HG03565 (cell line): ENCODE data around the gene DOCK3.
"Not testable (repeated sequence)": the region's sequence is repeated elsewhere in the genome, so short reads cannot be mapped to it uniquely, and the experiment has no call there.

Source experiments
- ATAC-seq: cut with Tn5 transposase; IDR thresholded peaks from one replicate; pipeline ENCODE4 v1.9.1; 2021; ENCODE audit warnings: mild to moderate bottlenecking, moderate library complexity; ENCODE audit not compliant: unreplicated experiment

Gene DOCK3

DNA sequence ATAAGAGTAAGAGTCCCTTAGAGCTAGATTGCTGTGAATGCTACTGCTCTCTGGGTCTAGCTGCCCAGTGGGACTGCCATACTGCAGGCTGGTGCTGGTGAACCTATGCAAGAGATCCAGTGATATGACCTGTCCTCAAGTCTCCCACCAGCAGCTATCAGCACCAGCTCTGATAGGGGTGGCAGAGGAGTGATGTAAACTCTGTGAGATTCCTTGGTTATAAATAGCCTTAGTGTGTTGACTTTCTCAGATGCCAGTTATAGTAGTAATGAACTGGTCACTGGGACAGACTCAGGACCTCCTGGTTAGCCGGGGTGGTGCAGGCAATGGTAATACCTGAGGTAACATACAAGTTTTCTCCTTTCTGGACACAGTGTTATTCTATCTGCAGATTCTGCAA lies 515.5 kb downstream of the DOCK3 start:
- no peak for ATAC-seq

DNA sequence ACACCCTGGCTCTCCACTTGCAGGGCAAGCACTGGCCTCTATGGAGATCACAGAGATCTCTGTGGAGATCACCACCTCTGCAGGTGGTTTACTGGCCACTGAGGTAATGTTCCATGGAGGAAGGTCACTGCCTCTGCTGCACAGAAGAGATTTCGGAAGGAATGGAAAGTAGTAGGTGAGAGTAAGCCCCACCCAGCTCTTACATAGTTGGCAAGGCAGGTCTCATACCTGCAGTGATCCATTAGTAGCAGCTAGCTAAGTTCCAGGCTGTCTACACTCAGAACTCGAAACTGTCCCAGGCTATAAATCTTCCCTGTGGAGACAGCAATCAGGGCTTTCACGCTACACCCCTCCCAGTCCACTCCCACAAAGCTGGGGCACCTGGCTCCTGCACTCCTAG lies 516.1 kb downstream of the DOCK3 start:
- no peak for ATAC-seq

GRCh38 chr3:51191768-51192167 lies 517.0 kb downstream of the DOCK3 start:
- ATAC-seq: no peak

- no peak for ATAC-seq
These were observed 523.8 kb downstream of the DOCK3 start for GRCh38 chr3:51198477-51198876.

GRCh38 chr3:51199296-51199695 lies 524.6 kb downstream of the DOCK3 start:
- not testable (repeated sequence) for ATAC-seq

- no peak for ATAC-seq
These were observed 541.6 kb downstream of the DOCK3 start for GRCh38 chr3:51216291-51216690.

- ATAC-seq: no peak
These were observed 547.2 kb downstream of the DOCK3 start for GRCh38 chr3:51221959-51222358.

GRCh38 chr3:51224283-51224682 lies 549.6 kb downstream of the DOCK3 start:
- ATAC-seq: no peak

DNA sequence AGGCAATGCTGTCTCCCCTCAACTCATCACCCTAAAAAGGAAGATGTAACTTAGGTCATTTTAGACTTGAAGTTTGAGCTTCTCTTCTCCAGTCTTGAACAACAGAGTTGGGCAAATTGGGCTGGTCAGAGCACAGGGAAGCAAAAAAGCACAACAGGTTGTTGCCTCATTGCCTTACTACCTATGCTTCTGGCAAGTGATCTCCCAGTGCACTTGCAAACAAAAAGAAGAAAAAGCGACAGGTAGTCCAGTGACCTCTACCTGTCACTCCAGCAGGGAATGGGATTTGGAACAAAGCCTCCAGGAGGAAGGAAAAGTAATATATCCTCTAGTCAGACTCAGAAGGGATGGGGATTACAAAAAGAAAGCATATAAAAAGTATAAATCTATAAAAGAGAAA lies 550.1 kb downstream of the DOCK3 start:
- ATAC-seq: no peak

DNA sequence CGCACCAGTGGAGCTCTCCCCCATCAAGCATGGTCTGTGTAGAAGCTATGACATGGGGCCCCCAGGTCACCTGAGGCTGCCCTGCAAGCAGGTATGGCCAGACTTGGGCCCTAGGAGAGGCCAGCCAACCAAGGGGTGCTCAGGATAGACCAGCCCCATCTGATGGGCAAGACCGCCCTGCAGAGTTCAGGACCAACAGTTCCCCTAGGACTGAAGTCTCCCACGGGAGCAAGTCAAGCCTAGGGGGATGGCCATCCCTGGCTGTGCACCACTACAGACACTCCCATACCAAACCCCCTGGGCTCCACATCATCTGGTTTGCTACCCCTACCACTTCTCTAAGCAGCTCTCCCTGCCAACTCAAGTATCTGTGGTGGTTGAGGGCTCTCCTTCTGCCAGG lies 568.2 kb downstream of the DOCK3 start:
- no peak for ATAC-seq

DNA sequence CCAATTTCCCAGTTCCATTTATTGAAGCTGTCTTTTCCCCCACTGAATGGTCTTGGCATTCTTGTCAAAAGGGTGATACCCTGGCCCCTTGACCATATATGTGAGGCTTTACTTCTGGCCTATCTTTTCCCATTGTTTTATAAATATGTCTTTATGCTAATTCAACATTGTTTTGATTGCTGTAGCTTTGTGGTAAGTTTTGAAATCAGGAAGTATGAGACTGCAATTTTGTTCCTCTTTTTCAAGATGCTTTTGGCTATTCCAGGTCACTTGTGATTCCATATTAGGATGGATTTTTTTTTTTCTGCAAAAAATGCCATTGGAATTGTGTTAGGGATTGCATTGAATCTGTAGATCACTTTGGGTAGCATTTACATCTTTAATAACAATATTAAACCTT lies 569.2 kb downstream of the DOCK3 start:
- ATAC-seq: no peak

GRCh38 chr3:51245867-51246266 lies 571.1 kb downstream of the DOCK3 start:
- ATAC-seq: no peak

- no peak for ATAC-seq
These were observed 583.1 kb downstream of the DOCK3 start for GRCh38 chr3:51257870-51258269.

DNA sequence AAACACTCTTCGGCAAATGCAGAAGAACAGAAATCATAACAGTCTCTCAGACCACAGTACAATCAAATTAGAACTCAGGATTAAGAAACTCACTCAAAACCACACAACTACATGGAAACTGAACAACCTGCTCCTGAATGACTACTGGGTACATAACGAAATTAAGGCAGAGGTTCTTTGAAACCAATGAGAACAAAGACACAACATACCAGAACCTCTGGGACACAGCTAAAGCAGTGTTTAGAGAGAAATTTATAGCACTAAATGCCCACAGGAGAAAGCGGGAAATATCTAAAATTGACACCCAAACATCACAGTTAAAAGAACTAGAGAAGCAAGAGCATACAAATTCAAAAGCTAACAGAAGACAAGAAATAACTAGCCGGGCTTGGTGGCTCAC lies 589.4 kb downstream of the DOCK3 start:
- ATAC-seq: not testable (repeated sequence)

- ATAC-seq: no peak
These were observed 593.4 kb downstream of the DOCK3 start for GRCh38 chr3:51268132-51268531.

DNA sequence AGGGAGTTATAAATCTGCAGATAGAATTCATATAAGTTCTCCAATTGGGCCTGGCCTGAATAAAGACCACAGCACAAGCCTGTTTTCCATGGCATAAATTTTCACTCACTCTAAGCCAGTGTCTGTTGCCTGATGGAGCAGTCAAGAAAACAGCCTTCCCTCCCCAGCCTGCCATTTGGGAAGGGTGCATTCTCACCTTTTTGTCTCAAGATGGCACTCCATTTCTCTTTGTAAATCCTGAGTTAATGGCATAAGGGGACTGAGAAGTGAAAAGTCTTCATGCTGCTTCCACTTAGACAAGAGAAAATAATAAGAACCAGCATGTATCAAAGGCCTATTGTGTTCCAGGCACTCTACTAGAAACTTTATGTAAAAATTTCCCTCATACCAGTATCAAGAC lies 594.7 kb downstream of the DOCK3 start:
- ATAC-seq: no peak

DNA sequence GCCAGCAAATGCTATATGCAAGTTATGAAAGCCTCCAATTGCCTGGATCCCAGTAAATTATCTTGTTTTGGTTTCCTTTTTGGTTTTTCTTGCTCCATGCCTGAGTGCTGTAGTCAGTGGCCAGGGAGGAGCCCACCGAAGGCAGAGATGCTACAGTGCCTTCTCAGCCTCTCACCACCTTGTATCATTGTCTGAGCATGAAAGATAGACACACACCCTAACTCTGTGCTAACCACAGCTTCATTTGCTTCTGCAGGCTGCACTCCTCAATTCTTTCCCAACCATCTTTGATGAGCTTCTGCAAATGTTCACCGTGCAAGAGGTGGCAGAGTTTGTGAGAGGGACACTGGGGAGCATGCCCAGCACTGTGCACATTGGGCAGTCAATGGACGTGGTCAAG lies 595.8 kb downstream of the DOCK3 start:
- no peak for ATAC-seq

DNA sequence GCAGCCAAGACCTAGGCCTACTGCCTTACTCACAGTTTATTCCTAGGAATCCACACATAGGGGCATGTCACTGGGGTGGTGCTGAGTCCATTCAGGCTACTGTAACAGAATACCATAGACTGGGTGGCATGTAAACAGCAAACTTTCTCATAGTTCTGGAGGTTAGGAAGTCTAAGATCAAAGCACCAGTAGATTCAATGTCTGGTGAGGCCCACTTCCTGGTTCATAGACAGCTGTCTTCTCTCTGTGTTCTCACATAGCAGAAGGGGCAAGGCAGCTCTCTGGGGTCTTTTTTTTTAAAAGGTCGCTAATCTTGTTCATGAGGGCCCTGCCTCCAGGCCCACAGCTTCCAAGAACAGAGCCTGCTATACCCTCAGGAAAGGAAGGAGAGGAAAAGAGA lies 596.4 kb downstream of the DOCK3 start:
- no peak for ATAC-seq

DNA sequence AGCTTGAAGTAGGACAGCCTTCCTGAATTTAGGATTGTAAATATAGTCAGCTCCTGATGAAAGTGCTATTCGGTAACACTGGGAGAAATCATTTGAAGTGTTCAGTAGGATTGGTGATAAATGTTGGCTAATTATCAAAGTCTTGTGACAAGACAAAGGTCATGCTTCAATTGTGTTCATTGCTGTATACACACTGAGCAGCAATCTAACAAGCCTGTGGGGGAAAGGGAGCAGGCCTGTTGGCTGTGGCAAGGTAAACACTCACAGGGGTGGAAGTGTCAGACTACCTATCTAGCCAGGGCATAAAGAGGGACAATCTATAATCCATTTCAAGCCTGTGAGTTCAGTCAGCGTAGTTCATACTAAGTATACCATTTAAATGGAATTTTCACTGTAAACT lies 599.3 kb downstream of the DOCK3 start:
- ATAC-seq: no peak

DNA sequence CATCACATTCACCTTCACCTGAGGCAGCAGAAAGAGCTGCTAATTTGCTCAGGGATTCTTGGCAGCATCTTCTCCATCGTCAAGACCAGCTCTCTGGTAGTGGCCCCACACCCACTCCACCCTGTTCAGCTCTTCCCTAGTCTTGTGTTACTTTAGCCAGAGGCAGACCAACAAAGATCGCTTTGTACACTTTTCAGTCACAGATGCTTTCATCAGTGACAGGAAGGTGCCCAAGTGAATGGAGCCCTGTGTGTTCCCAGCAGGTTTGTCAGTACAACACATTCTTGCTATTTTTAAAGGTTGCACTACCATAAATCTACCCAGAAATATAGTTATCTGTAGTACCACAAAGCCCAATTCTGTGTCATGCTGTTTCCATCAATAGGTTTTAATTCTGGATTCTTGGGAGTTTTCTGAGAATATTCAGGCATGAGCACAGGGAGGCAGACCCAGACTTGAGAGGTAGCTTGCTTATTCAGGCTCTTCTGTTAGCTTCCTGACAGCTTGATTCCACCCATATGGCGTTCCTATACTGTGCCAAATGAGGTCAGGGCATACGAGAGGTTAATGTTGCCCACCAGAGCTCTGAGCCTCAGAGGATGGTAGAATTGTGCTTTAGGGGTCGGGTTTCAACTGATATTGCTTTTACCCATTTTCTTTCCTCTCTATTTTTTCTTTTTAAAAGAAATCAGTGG lies 600.5 kb downstream of the DOCK3 start:
- no peak for ATAC-seq

- no peak for ATAC-seq
These were observed 601.3 kb downstream of the DOCK3 start for GRCh38 chr3:51276046-51276445.

DNA sequence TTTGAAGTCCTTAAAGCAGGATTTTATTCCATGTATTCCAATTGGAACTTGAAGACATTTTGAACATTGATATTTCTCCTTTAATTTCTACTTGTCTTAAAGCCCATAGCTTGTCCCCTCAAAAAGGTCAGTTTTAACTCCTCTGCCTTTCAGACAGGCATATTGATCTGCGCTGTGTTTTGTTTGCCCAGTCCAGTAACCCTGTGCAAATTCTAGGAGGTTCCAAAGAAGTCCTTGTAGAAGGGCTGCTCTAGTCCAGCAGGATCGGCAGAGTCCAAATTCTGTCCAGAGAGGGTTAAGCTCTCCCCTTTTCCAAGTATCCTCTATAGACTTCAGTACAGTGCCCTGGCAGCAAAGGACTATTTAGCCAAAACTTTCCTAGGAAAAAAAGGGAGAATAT lies 604.7 kb downstream of the DOCK3 start:
- ATAC-seq: no peak

DNA sequence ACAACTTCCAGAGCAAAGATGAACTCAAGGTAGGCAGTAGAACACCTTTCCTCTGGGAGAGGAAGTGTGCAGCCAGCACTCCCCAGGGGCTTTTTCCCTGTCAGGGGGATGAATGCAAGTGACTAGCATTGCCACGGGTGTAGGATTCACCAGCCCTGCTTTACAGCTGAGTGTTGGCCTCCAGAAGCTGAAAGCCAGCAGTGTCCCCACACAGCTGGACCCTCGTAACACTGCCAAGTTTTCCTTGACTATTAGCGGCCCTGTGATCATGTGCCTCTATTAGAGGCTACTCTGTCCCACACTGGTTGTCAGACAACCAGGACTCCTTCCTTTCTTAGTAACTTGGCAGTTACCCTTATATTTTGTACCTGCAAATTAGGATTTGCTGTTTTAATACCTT lies 605.4 kb downstream of the DOCK3 start:
- no peak for ATAC-seq
